Keratinocyte (primary cell): ENCODE results near the gene TJP3. TPM values are rescaled to one million over a fixed set of nuclear protein-coding genes. Genes with fewer than 3 reads are reported as not detected.

Experiments
- DNase-seq: peaks from one replicate; pipeline ENCODE4 v3.0.0-alpha.2; 2011; ENCODE audit warnings: low read depth, missing footprints, low spot score
- FAIRE-seq: peaks from 2 replicates; lab custom pipeline; 2011; peaks lifted over from hg19 to GRCh38; lab: Jason Lieb, UNC
- H2AFZ ChIP-seq: 2 replicates; pipeline ENCODE4 v1.6.0; 2012; ENCODE audit warnings: low read length, control low read depth, inconsistent platforms; ENCODE audit not compliant: control insufficient read depth
- H3K27ac ChIP-seq: 2 replicates; pipeline ENCODE4 v1.5.1; 2011; ENCODE audit warnings: low read length; ENCODE audit not compliant: control insufficient read depth, insufficient read depth
- H3K27me3 ChIP-seq: 3 replicates; pipeline ENCODE4 v1.6.0; 2011; ENCODE audit warnings: low read length; ENCODE audit not compliant: control insufficient read depth, insufficient read depth; ENCODE audit errors: extremely low read depth
- H3K36me3 ChIP-seq, 2 experiments: 2 replicates in 1 of 2; 3 replicates in 1 of 2; pipeline ENCODE4 v1.5.1; 2011; ENCODE audit warnings: low read length in 2 of 2, mild to moderate bottlenecking in 1 of 2; ENCODE audit not compliant: control insufficient read depth in 2 of 2, insufficient read depth in 2 of 2; ENCODE audit errors: extremely low read depth in 1 of 2
- H3K4me1 ChIP-seq: 3 replicates; pipeline ENCODE4 v1.5.1; 2011; ENCODE audit warnings: low read length; ENCODE audit not compliant: control insufficient read depth, insufficient read depth; ENCODE audit errors: extremely low read depth
- H3K4me2 ChIP-seq: 3 replicates; pipeline ENCODE4 v1.6.0; 2011; ENCODE audit warnings: low read depth, low read length; ENCODE audit not compliant: control insufficient read depth, insufficient read depth; ENCODE audit errors: extremely low read depth
- H3K4me3 ChIP-seq, 3 experiments: fragments of 200-600 bp in 1 of 3; sonication (generic) in 1 of 3; 2 replicates in 2 of 3; 3 replicates in 1 of 3; pipeline ENCODE4 v1.5.1; 2011 to 2016; ENCODE audit warnings: low read length in 3 of 3, mild to moderate bottlenecking in 3 of 3, control low read depth in 2 of 3, inconsistent platforms in 1 of 3, low read depth in 1 of 3, mixed read lengths in 1 of 3, mixed run types in 1 of 3, moderate library complexity in 1 of 3; ENCODE audit not compliant: control insufficient read depth in 2 of 3, insufficient read depth in 2 of 3; ENCODE audit errors: extremely low read depth in 1 of 3
- H3K79me2 ChIP-seq: 2 replicates; pipeline ENCODE4 v1.6.0; 2012; ENCODE audit warnings: low read length; ENCODE audit not compliant: control insufficient read depth, insufficient read depth
- H3K9ac ChIP-seq: 3 replicates; pipeline ENCODE4 v1.6.0; 2011; ENCODE audit warnings: low read length; ENCODE audit not compliant: control insufficient read depth, insufficient read depth; ENCODE audit errors: extremely low read depth
- H3K9me1 ChIP-seq: 3 replicates; pipeline ENCODE4 v1.6.0; 2011; ENCODE audit warnings: low read length; ENCODE audit not compliant: control insufficient read depth, insufficient read depth; ENCODE audit errors: extremely low read depth
- H3K9me3 ChIP-seq: 2 replicates; pipeline ENCODE4 v1.5.1; 2012; ENCODE audit warnings: low read depth, low read length; ENCODE audit not compliant: control insufficient read depth
- H4K20me1 ChIP-seq: 3 replicates; pipeline ENCODE4 v1.6.0; 2011; ENCODE audit warnings: low read length; ENCODE audit not compliant: control insufficient read depth, insufficient read depth; ENCODE audit errors: extremely low read depth
- CTCF ChIP-seq, 3 experiments: IDR thresholded peaks in 1 of 3; conservative IDR thresholded peaks in 1 of 3; optimal IDR thresholded peaks in 1 of 3; 2 replicates in 2 of 3; 3 replicates in 1 of 3; pipeline versions ENCODE3 to v1.5.1; 2011; ENCODE audit warnings: low read length in 3 of 3, mild to moderate bottlenecking in 3 of 3, moderate library complexity in 2 of 3, control low read depth in 1 of 3, inconsistent platforms in 1 of 3; ENCODE audit not compliant: insufficient read depth in 2 of 3; ENCODE audit errors: extremely low read depth in 1 of 3
- EZH2 ChIP-seq: IDR thresholded peaks from one replicate; pipeline ENCODE4 v1.6.1; 2012; ENCODE audit warnings: inconsistent platforms, mild to moderate bottlenecking, low read length, moderate library complexity
- dilution Hi-C: fragments of 300-500 bp; cut with MboI; formaldehyde crosslinking; loops from one replicate; pipeline ENCODE4 v1.7.0; 2020; ENCODE audit warnings: low sequenced_read_pairs; ENCODE audit not compliant: extremely low pct_ligation_motif_present
- polyA plus RNA-seq, 5 experiments: library from polyadenylated mRNA; depleted of rRNA in 3 of 5; stranded (reverse) in 3 of 5; stranded (forward) in 1 of 5; unstranded in 1 of 5; fragments of >200 nt; gene quantifications; 1 replicate in 1 of 5; 2 replicates in 3 of 5; 3 replicates in 1 of 5; pipeline versions ENCODE4 v1.2.1 to v1.2.3, GENCODE V29; 2011 to 2012; ENCODE audit warnings: missing spikeins in 2 of 5, low read depth in 1 of 5, low replicate concordance in 1 of 5

The TJP3 gene
- polyA plus RNA-seq, 1 donor (not counting 4 experiments of a cell fraction or from before 2014, with no cell fraction given), result 0.08 TPM

- DNase-seq (no peak), FAIRE-seq (no peak)
- Histone ChIP-seq H3K27me3 (no peaks in the 10 kb centered on the region), H3K4me2 (no peak overlapping the region), H3K27ac (no peak overlapping the region), H3K36me3 (peaks cover 0 to 2% of the 10 kb centered on the region in 2 experiments), H3K9ac (no peak overlapping the region), H3K9me3 (no peaks in the 10 kb centered on the region), H3K4me1 (peaks cover 3% of the 10 kb centered on the region), H4K20me1 (peaks cover 10% of the 10 kb centered on the region), H3K79me2 (peaks cover 58% of the 10 kb centered on the region), H3K9me1 (no peaks in the 10 kb centered on the region), H2AFZ (no peak overlapping the region), H3K4me3 (no peak overlapping the region)
- dilution Hi-C loops, result no loop called here
- no peak for TF ChIP-seq EZH2
- no peak for TF ChIP-seq CTCF (optimal IDR thresholded peaks at IDR 0.05 in 1 of 3, IDR thresholded peaks at IDR 0.05 in 1 of 3, conservative IDR thresholded peaks at IDR 0.05 in 1 of 3; ENCODE audit: extremely low read depth in 1 of 3, insufficient read depth in 2 of 3, low read length in 3 of 3)
Measured at GRCh38 chr19:3696660-3696995, 11.6 kb upstream of the TJP3 start.

GRCh38 chr19:3697094-3697493 is 11.1 kb upstream of the TJP3 start:
- peaks cover 0 to 2% of the 10 kb centered on the region in 2 experiments for H3K36me3 ChIP-seq
- H3K4me2 ChIP-seq, result no peak overlapping the region
- H3K9me1 ChIP-seq, result no peaks in the 10 kb centered on the region
- H3K9ac ChIP-seq, result no peak overlapping the region
- H3K4me1 ChIP-seq, result peaks cover 3% of the 10 kb centered on the region
- H3K79me2 ChIP-seq, result peaks cover 56% of the 10 kb centered on the region
- peaks cover 8% of the 10 kb centered on the region for H4K20me1 ChIP-seq
- dilution Hi-C loops, result no loop called here
- DNase-seq (no peak), FAIRE-seq (no peak)
- H3K4me3 ChIP-seq, result no peak overlapping the region
- H2AFZ ChIP-seq, result no peak overlapping the region
- H3K27me3 ChIP-seq, result no peaks in the 10 kb centered on the region
- TF ChIP-seq EZH2 (no peak), CTCF (optimal IDR thresholded peaks at IDR 0.05 in 1 of 3, IDR thresholded peaks at IDR 0.05 in 1 of 3, conservative IDR thresholded peaks at IDR 0.05 in 1 of 3; ENCODE audit: extremely low read depth in 1 of 3, insufficient read depth in 2 of 3, low read length in 3 of 3) (no peak)
- H3K27ac ChIP-seq, result no peak overlapping the region
- no peaks in the 10 kb centered on the region for H3K9me3 ChIP-seq
